GM19372 (cell line): ENCODE results near the gene ACTR2.
"Not testable (repeated sequence)": the region's sequence is repeated elsewhere in the genome, so short reads cannot be mapped to it uniquely, and the experiment has no call there.

Source experiments
- ATAC-seq: cut with Tn5 transposase; IDR thresholded peaks from one replicate; pipeline ENCODE4 v1.9.1; 2021; ENCODE audit warnings: mild to moderate bottlenecking, low read depth, moderate library complexity; ENCODE audit not compliant: unreplicated experiment

The ACTR2 gene

DNA sequence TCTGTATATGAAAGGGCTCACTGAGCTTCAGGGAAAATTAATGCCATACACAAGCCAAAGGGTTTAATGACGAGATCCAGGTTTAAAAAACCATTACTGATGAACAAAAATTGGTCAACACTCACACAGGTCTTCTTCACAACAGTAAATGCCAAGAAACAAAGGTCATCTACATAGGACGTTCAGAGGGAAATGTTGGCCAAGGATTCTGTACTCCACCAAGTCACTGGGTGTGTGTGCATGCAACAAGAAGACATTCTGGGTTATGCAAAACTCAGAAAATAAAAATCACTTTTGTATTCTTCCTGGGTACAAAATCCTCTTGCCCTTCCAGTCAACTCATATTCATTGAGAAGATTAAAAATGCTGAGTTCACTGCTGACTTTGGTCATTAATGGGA is 78.3 kb downstream of the ACTR2 start:
- ATAC-seq = no peak

DNA sequence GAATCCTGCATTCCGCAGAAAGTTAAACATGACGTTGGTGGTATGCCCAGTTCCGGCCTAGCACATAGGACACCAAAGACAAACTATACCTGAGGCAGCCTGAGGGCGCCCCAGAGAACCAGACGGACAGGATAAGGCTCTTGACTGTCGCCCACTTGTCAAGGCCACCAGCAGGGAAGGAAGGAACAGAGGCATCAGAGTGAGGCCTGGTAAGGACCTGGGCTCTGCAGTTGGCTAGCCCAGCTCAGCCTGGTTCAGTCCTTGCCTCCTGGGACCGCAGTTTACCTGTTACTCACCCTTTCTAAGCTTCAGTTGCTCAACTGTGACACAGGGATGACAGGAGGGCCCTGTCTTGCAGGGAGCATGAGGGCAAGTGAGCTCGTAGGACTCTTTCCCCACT is 82.1 kb downstream of the ACTR2 start:
- no peak for ATAC-seq

DNA sequence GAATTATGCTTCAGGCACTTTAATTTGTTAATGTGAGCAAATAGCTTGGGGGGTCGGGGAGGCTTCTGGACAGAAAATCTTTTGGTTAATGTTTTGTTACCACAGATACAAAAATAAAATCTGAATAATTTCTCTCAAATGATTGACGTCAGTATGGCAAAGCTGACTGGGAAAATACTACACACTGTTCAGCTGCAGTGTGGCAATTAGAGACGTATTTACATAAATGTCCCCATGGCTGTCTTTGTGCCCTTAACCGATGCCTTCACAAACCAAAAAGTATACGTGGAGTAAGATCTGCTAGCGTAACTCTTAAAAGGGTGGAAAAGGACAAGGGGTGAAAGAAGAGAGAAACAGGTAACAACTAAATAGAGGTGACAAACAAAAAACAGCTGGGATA is 83.4 kb downstream of the ACTR2 start:
- no peak for ATAC-seq

DNA sequence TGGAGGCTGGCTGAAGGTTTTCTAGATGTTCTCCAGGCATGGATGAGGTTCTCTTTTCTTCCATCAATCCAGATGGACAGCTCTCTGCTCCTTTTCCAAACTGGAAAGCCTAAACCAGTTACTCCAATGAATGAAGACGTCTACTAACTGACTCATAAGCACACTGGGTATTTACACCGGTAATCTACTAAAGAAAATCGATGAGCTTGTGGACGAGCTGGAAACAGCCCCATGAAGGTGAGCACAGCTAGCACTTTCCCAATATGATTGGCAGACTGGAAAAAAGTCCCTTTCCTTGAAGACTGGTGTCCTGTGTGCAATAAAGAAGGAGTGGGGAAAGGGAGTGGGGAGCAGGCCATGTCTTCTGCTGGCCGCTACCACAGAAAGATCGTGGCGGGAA is 84.0 kb downstream of the ACTR2 start:
- ATAC-seq = no peak

DNA sequence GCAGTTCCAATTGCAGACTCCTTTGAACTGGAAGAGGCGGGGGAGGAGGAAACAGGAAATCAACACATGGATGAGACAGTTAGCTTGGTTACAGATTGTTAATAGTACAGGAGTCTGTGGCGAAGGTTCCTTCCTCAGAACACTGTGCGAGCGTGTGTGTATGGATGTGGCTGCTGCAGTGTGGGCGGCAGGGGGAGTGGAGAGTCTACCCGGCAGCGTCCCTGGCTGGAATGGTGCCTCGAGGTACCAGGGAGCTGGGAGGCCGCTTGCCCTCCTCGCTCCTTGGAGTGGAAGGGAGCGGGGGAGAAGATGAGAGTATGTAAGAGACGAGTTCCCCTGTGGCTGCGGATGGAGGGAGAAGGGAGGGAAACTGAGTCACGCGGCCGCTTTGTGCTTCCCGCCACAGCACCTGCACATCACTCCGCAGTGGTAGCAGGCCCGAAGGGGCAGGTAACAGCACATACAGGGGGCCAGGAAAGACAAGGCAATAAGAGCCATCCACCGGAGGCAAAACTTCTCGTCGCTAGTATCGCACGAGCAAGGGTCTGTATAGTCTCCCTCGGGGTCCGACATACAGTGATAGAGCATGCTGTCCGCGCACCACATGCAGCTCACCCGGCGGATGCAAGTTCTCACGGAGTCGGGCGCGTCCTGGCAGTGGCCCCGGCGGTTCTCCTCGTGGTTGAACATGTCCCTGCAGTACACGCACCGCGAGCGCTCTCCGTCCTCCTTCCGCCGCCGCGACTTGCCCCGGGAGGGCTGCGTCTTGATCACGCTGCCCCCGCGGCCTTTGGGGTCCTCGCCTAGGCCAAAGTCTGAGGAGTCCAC is 85.7 kb downstream of the ACTR2 start:
- ATAC-seq = no peak

DNA sequence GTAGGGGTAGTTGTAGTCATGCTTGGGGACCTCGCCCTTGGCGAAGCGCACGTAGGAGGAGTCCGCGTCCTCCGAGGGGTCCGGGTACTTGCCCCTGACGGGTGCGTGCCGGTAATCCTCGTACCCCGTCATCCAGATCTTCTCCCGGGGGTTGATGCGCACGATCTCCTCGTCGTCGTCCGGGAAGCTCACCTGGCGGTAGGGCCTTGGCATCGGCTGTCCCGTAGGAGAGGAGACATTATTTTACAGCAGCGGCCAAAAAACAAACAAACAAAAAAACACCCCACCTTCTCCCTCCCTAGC is 86.3 kb downstream of the ACTR2 start:
- ATAC-seq = no peak

DNA sequence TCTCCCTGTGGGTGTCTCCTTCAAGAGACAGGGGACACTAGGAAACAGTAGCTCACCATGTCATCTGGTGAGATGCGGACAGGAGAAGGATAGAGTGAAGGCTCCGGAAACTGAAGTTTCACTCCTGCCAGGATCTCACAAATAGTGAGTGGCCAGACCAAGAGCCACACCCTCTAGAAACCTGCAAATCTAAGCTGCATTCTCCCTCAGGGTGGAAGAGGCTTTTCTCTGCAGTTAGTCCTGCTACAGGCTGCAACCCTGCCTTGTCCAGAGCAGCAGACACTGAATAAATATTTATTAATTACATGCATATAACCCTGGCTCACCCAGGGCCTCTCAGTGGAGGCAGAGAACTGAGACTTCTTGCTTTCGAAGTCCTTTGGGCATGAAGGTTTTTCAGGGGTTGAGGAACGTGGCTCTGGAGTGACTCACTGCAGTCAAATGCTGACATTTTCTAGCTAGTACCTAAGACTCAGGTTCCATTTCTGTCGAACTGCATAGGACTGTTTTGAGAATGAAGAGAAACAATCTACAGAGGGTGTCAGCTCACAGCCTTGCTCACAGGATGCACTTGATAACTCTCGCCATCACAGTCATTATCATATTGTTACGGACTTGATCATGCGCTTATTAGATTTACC is 87.3 kb downstream of the ACTR2 start:
- no peak for ATAC-seq

DNA sequence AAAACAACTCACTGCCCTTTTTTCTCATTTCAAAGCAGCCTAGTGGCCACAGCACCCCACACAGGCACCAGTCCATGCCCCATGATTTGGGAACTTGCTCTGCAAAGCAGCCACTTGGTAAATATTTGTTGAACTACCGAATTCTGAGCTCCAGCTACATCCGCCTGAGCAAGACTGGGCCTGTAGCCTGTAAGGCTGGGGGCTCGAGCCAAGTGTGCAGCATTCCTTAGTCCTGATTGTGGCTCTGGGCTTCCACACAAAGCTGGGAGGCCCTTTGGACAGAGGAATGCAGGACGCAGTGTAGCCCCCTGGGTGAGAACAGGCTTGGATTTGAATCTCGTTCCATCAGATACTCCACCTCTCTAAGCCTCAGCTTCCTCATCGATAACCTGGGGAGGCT is 88.4 kb downstream of the ACTR2 start:
- ATAC-seq = no peak

DNA sequence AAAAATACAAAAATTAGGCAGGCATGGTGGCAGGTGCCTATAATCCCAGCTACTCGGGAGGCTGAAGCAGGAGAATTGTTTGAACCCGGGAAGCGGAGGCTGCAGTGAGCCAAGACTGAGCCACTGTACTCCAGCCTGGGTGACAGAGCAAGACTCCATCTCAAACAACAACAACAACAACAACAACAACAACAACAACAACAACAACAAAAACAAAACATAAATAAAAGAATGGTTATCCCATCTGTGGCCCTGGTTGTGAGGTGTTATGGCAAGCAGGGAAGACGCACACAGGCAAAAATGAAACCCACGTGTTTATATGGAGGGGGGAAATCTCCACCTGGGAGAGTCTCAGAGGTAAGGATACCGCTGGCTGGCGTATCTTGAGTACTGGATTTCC is 89.7 kb downstream of the ACTR2 start:
- ATAC-seq = not testable (repeated sequence)

DNA sequence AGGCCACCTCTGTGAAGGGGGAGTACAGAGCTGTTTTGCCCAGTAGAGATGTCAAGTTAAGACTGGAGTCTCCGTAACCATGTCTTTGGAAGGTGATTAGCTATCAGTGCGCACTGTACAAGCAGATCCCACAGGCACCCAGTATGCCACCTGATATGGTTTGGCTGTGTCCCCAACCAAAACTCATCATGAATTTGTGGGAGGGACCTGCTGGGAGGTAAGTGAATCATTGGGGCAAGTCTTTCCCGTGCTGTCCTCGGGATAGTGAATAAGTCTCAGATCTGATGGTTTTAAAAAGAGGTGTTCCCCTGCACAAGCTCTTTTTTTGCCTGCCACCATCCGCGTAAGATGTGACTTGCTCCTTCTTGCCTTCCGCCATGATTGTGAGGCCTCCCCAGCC is 90.2 kb downstream of the ACTR2 start:
- no peak for ATAC-seq

DNA sequence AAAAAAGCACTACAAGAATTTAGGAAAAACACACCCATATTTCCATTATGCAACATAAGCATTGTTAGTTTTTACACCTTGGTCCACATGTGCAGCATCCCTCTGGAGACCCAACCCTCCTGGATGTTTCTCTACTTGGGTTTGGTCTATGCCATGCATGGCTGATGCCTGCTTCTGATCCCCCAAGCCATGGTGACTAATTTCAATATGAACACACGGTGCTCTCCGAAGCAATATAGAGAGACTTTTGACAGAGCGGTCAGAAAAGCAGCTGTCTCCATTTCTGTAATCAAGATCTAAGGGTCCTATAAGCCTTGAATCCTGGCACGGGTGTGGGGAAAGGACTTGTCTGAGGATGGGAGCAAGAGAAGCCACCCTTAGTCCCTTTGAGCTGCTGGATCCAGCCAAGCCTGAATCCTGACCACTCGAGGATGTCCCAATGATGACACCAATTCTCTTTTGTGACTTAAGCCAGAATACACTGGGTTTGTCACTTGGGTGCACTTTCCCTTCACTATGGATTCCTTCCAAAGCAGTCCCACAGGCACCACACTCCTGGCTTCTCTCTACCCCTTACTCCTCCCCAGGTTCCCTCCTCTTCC is 91.5 kb downstream of the ACTR2 start:
- no peak for ATAC-seq

DNA sequence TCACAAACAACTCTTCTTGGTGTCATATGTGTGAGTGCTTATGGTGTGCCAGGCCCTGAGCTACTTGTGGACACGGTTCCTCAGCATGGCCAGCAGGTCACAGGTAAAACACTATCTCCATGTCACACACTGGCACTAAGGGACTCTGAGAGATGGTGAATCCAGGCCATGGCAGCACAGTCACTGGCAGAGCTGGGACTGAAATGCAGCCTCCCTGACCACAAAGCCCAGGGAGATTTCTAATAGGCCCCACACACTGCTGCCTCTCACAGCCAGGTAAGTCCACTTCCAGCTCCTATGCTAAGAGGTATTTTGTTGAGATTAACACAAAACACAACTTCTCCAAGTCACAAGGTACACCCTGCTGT is 92.0 kb downstream of the ACTR2 start:
- ATAC-seq = no peak

DNA sequence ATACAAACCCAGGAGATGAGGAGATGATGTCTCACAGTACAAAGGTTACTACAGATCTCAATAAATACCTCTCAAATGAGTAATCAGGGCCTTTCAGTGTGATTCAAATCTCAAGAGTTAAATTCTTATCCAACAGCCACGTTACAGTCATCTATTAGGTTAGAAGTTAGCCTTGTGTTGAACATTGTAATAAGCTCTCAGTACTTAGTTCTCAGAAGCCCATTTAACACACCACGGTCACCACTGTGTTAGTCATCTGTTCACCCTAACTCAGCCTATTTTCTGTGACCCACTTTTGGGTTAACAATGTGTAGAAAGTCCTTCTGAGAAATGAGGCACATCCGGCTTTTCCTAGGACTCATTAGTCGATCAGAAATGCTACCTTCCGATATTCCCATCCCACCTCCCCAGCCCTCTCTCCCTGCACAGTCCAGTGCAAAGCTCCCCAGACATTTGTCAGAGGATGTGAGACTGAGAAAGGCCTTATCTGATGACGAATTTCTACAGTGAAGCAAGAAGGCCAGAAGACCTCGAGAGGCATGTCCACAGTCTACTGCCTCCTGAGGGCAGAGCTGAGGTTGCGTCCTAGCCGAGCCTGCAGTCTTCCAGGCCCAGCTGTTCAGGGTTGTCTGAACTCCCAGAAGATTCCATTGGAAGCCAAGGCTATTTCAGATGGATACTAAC is 92.6 kb downstream of the ACTR2 start:
- no peak for ATAC-seq
